HG03103 (cell line): Measurements from ENCODE around the gene TMIE.

Source experiments
- ATAC-seq: cut with Tn5 transposase; IDR thresholded peaks from one replicate; pipeline ENCODE4 v1.9.1; 2021; ENCODE audit warnings: low read depth; ENCODE audit not compliant: unreplicated experiment

Gene TMIE

DNA sequence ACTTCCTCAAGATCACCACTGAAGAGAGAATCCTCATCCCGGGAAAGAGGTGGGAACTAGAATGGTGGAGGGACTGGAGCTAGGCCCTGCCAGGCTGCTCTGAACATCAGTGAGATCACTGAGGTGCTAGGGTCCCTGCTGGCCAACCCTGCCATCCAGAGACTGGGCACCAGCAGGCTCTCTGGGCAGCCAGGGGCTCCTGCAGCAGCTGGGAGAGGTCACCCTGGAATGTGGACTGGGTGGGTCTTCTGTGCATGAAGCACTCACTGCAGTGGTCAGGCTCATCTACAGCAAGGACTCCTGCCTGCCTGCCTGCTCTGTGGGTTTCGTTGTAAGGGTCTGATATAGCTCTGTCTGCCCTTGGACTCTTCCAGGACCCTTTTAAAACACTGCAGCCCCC, 32.6 kb upstream of the TMIE start:
- ATAC-seq: no peak

GRCh38 chr3:46669191-46669999, 31.8 kb upstream of the TMIE start:
- no peak for ATAC-seq

DNA sequence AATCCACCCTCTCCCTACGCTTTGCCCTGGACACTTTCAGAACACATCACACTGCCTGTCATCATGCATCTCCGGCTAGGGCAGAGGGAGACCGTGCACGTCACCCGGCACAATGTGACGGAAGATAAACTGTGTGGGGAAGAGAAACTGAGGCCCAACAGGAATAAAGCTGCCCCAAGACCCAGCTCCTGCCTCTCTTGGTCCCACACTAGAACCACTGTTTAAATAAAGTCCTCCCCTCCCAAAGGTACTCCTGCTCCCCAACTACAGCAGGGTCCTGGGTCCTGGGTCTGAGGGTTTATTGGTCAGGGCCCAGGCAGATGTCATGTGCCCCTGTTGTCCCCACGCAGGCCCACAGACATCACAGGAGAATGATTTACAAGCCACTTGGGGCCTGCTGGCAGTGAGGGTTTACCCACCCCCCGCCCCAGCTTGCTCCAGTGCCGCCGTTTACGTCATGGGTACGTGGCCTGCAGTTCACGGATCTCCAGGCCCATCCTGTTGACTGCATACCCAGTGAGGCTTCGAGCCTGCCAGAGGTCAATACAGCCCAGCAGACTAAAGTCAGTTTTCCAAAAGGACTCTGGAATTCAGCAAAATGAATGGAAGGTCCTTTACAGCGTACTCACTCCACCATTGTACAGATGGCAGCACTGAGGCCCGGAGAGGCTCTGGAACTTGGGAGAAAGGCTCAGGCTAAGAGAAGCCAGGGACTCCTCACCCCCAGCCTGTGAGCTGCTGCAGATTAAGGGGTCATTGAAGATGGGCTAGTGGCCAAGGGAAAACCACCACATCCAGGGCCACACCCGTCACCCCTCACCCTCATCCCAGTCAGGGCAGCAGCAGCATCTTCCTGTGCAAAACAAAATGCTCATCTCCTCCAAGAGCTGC, 30.9 kb upstream of the TMIE start:
- no peak for ATAC-seq

GRCh38 chr3:46670891-46671427, 30.2 kb upstream of the TMIE start:
- ATAC-seq: no peak

DNA sequence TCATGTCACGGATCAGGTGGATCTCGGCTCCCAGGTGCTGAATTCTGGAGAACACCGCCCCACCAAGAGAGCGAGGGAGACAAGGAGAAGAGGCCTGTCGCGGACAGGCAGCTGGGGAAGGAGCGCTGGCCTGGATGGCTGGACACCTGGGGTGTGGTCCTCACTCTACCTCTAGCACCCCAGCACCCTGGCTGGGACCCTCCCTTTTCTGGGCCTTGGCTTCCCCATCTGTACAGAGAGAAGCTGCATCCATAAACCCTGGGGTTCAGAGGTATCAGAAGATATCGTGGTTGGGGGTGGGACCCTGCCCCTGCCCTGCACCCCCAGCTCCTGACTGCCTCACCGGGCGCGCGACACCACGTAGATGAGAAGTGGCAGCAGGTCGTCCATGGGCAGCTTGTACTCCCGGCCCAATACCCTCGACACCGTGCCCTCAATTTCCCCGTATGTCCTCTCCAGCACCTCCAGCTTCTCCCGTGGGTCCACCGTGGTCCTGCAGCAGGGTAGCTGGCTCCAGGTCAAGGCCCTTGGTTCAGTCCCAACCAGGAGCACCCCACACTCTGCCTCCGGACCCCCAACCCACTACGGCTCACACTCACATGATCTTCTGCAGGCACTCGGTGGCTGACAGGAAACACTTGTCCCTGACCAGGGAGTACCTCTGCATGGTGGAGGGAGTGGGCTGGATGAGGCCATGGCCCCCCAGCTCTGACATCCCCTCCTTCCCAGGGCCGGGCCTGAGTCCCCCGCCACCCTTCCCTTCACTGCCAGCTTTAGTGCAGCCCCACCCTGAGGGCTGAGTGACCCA, 29.4 kb upstream of the TMIE start:
- ATAC-seq: no peak

GRCh38 chr3:46672349-46672695, 28.9 kb upstream of the TMIE start:
- no peak for ATAC-seq

- ATAC-seq: no peak
Observed at GRCh38 chr3:46673151-46674030, 27.8 kb upstream of the TMIE start.

GRCh38 chr3:46674031-46674845, 27.0 kb upstream of the TMIE start:
- ATAC-seq: no peak

DNA sequence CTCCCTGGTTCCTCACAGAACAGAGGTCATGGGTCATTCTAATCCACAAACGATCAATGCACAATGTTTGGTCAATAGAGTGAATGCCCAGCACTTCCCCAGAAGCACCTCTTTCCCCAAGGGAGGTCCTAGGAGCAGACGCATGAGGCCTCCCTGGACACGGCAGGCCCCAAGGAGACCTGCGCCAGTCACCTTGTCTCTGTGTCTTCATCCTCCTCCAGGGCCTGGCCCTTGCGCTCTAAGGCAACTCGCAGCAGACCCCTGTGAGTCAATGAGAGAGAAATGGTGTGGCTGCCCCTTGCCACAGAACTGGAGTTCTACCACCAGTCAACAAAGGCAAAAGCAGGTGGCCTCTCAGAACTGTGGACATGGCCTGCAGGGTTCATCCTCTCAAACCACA, 25.8 kb upstream of the TMIE start:
- no peak for ATAC-seq

DNA sequence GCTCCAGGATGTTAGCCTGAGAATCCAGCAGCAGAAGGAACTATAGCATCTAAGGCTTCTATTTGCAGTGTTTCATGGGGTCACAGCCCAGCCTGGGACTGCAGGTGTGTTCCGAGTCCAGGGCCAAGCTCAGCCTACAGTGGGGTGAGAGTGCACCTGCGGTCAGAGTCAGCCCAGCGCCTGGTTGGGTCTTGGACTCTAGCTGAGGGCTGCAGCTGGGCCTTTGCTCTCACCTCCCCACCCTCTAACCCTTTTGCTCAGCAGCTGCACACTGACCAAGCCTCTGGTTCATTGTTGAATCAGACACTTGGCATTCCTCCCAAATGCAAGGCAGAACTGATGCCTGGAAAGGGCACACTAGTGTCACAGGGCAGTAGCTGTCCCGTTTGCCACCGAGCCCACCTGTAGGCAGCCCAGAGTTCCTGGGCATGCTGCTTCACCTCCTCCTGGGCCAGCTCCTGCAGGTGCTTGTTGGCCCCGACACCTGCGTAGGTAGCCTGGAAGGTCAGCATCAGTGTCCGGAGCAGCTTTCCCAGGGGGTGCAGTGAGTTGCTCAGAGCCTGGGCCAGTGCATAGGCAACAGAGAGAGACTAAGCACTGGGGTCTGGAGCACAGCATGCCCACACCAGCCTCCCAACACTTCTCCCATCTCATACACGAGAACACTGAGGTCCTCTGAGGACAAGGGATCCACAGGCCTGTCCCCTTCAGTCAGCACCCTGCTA, 25.2 kb upstream of the TMIE start:
- ATAC-seq: no peak

- no peak for ATAC-seq
Observed at GRCh38 chr3:46676601-46677410, 24.4 kb upstream of the TMIE start.

- no peak for ATAC-seq
Observed at GRCh38 chr3:46677411-46677726, 23.8 kb upstream of the TMIE start.

DNA sequence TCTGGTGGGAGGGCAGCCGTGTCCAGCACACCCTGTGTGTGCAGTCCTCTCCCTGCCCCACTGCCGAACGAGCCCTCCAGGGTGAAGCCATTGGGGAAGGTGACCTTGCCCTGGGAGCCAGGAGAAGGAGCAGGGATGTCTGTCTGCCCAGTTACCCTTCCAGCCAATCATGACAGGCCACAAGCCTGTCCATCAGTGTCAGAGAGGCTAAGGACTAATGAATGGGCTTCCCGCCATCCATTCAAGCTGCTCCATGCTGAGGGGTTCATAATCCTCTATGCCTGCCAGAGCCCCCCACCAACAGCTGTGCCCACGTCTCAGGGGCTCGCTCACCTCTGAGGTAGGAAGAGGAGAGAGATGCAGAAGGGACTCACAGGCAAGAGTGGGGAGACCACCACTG, 22.9 kb upstream of the TMIE start:
- ATAC-seq: no peak

GRCh38 chr3:46679681-46680080, 21.5 kb upstream of the TMIE start:
- ATAC-seq: no peak

GRCh38 chr3:46680298-46680826, 20.8 kb upstream of the TMIE start:
- no peak for ATAC-seq

DNA sequence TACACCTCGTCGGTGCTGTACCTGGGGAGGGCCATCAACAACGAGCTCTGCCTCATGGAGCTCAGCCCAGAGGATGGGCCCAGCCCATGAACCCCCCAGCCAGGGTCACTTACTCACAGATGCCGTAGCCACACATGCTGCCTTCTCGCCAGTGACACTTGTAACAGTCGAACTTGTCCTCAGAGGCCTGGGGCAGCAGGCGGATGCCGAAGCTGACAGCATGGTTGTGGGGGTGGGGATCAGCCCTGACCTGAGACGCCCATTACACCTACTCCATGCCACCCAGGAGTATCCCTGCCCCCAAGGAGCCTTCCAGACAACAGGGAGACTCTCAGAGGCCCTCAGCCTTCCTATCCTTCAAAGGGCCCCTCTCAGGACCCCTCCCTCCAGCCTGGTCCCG, 19.8 kb upstream of the TMIE start:
- no peak for ATAC-seq

DNA sequence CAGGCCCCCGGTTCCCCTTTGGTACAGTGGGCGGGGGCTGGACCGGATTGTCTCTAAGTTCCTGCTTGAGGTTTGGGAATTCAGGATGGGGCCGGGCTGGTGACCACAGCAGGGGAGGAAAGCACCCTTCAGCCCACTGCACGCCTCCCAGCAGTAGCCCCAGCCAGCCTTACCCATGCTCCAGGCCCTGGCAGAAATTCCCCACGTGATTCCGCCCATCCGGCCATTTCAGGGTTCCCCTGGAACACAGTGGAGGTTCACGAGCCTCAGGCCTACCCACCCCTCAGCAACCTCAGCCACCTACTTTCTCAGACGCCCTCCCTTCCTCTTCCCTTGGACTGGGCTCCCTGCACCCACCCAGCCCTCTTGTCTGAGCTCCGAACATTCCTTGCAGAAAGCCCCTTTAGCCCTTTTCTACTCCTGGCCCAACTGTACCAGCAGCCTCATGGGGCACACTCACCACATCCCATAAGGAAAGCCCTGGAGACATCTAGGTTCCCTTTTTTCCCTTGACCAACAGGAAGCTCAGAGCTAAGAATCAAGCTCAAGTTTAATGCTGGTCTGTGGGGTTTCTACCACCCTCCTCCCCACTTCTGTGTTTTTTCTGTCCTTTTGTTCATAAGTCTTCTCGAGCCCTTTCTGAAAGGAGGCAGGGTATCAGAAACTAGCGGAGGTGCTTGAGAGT, 19.2 kb upstream of the TMIE start:
- no peak for ATAC-seq
